HG03039 (cell line): ENCODE data around the gene KLC1.

Experiments
- ATAC-seq: cut with Tn5 transposase; IDR thresholded peaks from one replicate; pipeline ENCODE4 v1.9.1; 2021; ENCODE audit warnings: mild to moderate bottlenecking, moderate library complexity; ENCODE audit not compliant: unreplicated experiment

Gene KLC1

GRCh38 chr14:103732868-103733620 is 104.0 kb downstream of the KLC1 start:
- no peak for ATAC-seq

GRCh38 chr14:103733651-103734050 is 104.6 kb downstream of the KLC1 start:
- no peak for ATAC-seq

- ATAC-seq: no peak
These were observed 105.3 kb downstream of the KLC1 start for GRCh38 chr14:103734081-103734888.

GRCh38 chr14:103735022-103735421 is 106.0 kb downstream of the KLC1 start:
- no peak for ATAC-seq

GRCh38 chr14:103735439-103735814 is 106.4 kb downstream of the KLC1 start:
- ATAC-seq: no peak

GRCh38 chr14:103735815-103736545 is 107.0 kb downstream of the KLC1 start:
- ATAC-seq: no peak

GRCh38 chr14:103736546-103737431 is 107.8 kb downstream of the KLC1 start:
- ATAC-seq: no peak

GRCh38 chr14:103737432-103738045 is 108.5 kb downstream of the KLC1 start:
- ATAC-seq: no peak

GRCh38 chr14:103738166-103738565 is 109.2 kb downstream of the KLC1 start:
- ATAC-seq: no peak

GRCh38 chr14:103738701-103739451 is 109.9 kb downstream of the KLC1 start:
- ATAC-seq: no peak

GRCh38 chr14:103739466-103739792 is 110.4 kb downstream of the KLC1 start:
- ATAC-seq: no peak

GRCh38 chr14:103739793-103740501 is 110.9 kb downstream of the KLC1 start:
- no peak for ATAC-seq

- ATAC-seq: no peak
These were observed 112.1 kb downstream of the KLC1 start for GRCh38 chr14:103740991-103741689.

- ATAC-seq: no peak
These were observed 112.9 kb downstream of the KLC1 start for GRCh38 chr14:103741876-103742275.

GRCh38 chr14:103742499-103743255 is 113.7 kb downstream of the KLC1 start:
- no peak for ATAC-seq

- no peak for ATAC-seq
These were observed 114.7 kb downstream of the KLC1 start for GRCh38 chr14:103743691-103744090.

GRCh38 chr14:103744621-103745395 is 115.8 kb downstream of the KLC1 start:
- ATAC-seq: no peak
